HL-60 (cell line): ENCODE measurements around the gene TSPAN17.
"Not testable (repeated sequence)": the region's sequence is repeated elsewhere in the genome, so short reads cannot be mapped to it uniquely, and the experiment has no call there.

Experiments
- DNase-seq, 2 experiments: peaks; one replicate each; pipeline ENCODE4 v3.0.0-alpha.2; 2010 to 2020; ENCODE audit warnings: low read depth in 1 of 2, low spot score in 1 of 2
- H3K27ac ChIP-seq: fragments of 250-450 bp; sonication (Bioruptor Pico); replicated peaks from 2 replicates; pipeline ENCODE4 v1.5.1; 2020; ENCODE audit warnings: mild to moderate bottlenecking, moderate library complexity
- H3K27me3 ChIP-seq: fragments of 250-450 bp; sonication (Bioruptor Pico); 2 replicates; pipeline ENCODE4 v1.5.1; 2021; ENCODE audit warnings: mild to moderate bottlenecking, moderate library complexity; ENCODE audit not compliant: insufficient read depth, poor library complexity, severe bottlenecking
- H3K4me3 ChIP-seq: replicated peaks from 2 replicates; pipeline ENCODE4 v1.5.1; 2011; ENCODE audit warnings: mild to moderate bottlenecking, control low read depth, low read length; ENCODE audit not compliant: insufficient read depth
- CTCF ChIP-seq: IDR thresholded peaks from one replicate; pipeline ENCODE4 v1.5.1; 2011; ENCODE audit warnings: low read length, control low read depth, inconsistent platforms; ENCODE audit not compliant: insufficient read depth
- GABPA ChIP-seq: IDR thresholded peaks from 2 replicates; pipeline ENCODE4 v1.6.1; 2012; ENCODE audit warnings: low read depth
- POLR2AphosphoS5 ChIP-seq: IDR thresholded peaks from 2 replicates; pipeline ENCODE4 v1.6.1; 2012; ENCODE audit warnings: low read depth
- REST ChIP-seq: IDR thresholded peaks from 2 replicates; pipeline ENCODE4 v1.6.1; 2012; ENCODE audit warnings: low read depth; ENCODE audit not compliant: insufficient replicate concordance
- SPI1 ChIP-seq: IDR thresholded peaks from 2 replicates; pipeline ENCODE4 v1.6.1; 2012; ENCODE audit warnings: low read depth, mild to moderate bottlenecking, borderline replicate concordance
- long read RNA-seq: library from polyadenylated mRNA; unstranded; transcript quantifications from one replicate; pipeline ENCODE4 v2.0.0, GENCODE V29; 2020

Gene TSPAN17
- long read RNA-seq, transcript TSPAN17-207 (9 exons, 2,457 nt): major isoform, 6 of 29 reads
- long read RNA-seq, partial matches to known transcripts: 11 of 29 reads
- long read RNA-seq, other reads (novel, unspliced or antisense): 5 of 29 reads

GRCh38 chr5:176647030-176647842, at the start of gene TSPAN17:
Gene TSPAN17 (plus strand): TSS chr5:176647484. CDS start chr5:176647616, 132 bp downstream.
- H3K4me3 ChIP-seq: peak within 1 kb of the TSS; percentile 52
- no peak within 1 kb of the TSS for H3K27ac ChIP-seq
- no peaks in the 10 kb centered on the region for H3K27me3 ChIP-seq
- TF ChIP-seq REST (peak; percentile 45), SPI1 (no peak), GABPA (no peak), CTCF (no peak), POLR2AphosphoS5 (peak; percentile 68)
- DNase-seq: peak; percentile 92 to 98

GRCh38 chr5:176599749-176600430, 47.4 kb upstream of the TSPAN17 start:
- H3K27me3 ChIP-seq: peaks cover 20% of the 10 kb centered on the region
- not testable (repeated sequence) for H3K4me3 ChIP-seq, DNase-seq, H3K27ac ChIP-seq

GRCh38 chr5:176601901-176602482, 45.3 kb upstream of the TSPAN17 start:
- DNase-seq: no peak
- no peak overlapping the region for H3K27ac ChIP-seq
- TF ChIP-seq SPI1 (no peak), POLR2AphosphoS5 (no peak), GABPA (no peak), REST (no peak)
- no peak overlapping the region for H3K4me3 ChIP-seq
- peaks cover 17% of the 10 kb centered on the region for H3K27me3 ChIP-seq

GRCh38 chr5:176603091-176603490, 44.2 kb upstream of the TSPAN17 start:
- TF ChIP-seq GABPA (no peak), SPI1 (no peak), REST (no peak), POLR2AphosphoS5 (no peak), CTCF (no peak)
- no peak overlapping the region for H3K27ac ChIP-seq
- DNase-seq: no peak

More at GRCh38 chr5:176603091-176603490, 44.2 kb upstream of the TSPAN17 start:
- Histone ChIP-seq H3K27me3 (peaks cover 9% of the 10 kb centered on the region), H3K4me3 (no peak overlapping the region)
